Osteoblast (primary cell): ENCODE measurements around the gene ELMO1. TPM values are rescaled to one million over a fixed set of nuclear protein-coding genes. Genes with fewer than 3 reads are reported as not detected.

Experiments used
- DNase-seq: peaks from one replicate; pipeline ENCODE4 v3.0.0; 2011; ENCODE audit warnings: low spot score, mixed read lengths; ENCODE audit not compliant: insufficient read length; ENCODE audit errors: missing footprints
- H2AFZ ChIP-seq: 2 replicates; pipeline ENCODE4 v1.6.0; 2011; ENCODE audit warnings: mild to moderate bottlenecking, low read length
- H3K27ac ChIP-seq: 2 replicates; pipeline ENCODE4 v1.5.1; 2011; ENCODE audit warnings: mild to moderate bottlenecking, low read depth, low read length, moderate library complexity
- H3K27me3 ChIP-seq: 2 replicates; pipeline ENCODE4 v1.6.0; 2012; ENCODE audit warnings: mild to moderate bottlenecking, control low read depth, inconsistent platforms, low read length, moderate library complexity; ENCODE audit not compliant: insufficient read depth
- H3K36me3 ChIP-seq: 2 replicates; pipeline ENCODE4 v1.5.1; 2011; ENCODE audit warnings: mild to moderate bottlenecking, low read length, control low read depth, moderate library complexity; ENCODE audit not compliant: insufficient read depth
- H3K4me1 ChIP-seq: 2 replicates; pipeline ENCODE4 v1.5.1; 2011; ENCODE audit warnings: mild to moderate bottlenecking, low read length, control low read depth, moderate library complexity; ENCODE audit not compliant: insufficient read depth
- H3K4me2 ChIP-seq: 2 replicates; pipeline ENCODE4 v1.6.0; 2011; ENCODE audit warnings: mild to moderate bottlenecking, low read length; ENCODE audit not compliant: insufficient read depth
- H3K4me3 ChIP-seq: fragments of 200-600 bp; sonication (generic); 3 replicates; pipeline ENCODE4 v1.5.1; 2012; ENCODE audit warnings: mild to moderate bottlenecking, low read length, inconsistent platforms; ENCODE audit not compliant: insufficient read depth
- H3K79me2 ChIP-seq: 2 replicates; pipeline ENCODE4 v1.6.0; 2012; ENCODE audit warnings: mild to moderate bottlenecking, low read length, control low read depth, inconsistent platforms; ENCODE audit not compliant: insufficient read depth
- H3K9me3 ChIP-seq: 2 replicates; pipeline ENCODE4 v1.5.1; 2011; ENCODE audit warnings: low read depth, low read length, control low read depth
- H4K20me1 ChIP-seq: 2 replicates; pipeline ENCODE4 v1.6.0; 2012; ENCODE audit warnings: mild to moderate bottlenecking, low read length, control low read depth; ENCODE audit not compliant: insufficient read depth
- total RNA-seq: library from RNA; depleted of rRNA; stranded (reverse); fragments of >200 nt; gene quantifications from 2 replicates; pipeline ENCODE4 v1.2.3, GENCODE V29; 2012
- TF ChIP-seq, protein P1 (sequence below): IDR thresholded peaks from 2 replicates; pipeline ENCODE4 v1.5.1; 2011; ENCODE audit warnings: mild to moderate bottlenecking, low read depth, low read length, moderate library complexity; ENCODE audit errors: extremely low read depth

Gene ELMO1
- total RNA-seq, 1 donor: 2.2 TPM

DNA sequence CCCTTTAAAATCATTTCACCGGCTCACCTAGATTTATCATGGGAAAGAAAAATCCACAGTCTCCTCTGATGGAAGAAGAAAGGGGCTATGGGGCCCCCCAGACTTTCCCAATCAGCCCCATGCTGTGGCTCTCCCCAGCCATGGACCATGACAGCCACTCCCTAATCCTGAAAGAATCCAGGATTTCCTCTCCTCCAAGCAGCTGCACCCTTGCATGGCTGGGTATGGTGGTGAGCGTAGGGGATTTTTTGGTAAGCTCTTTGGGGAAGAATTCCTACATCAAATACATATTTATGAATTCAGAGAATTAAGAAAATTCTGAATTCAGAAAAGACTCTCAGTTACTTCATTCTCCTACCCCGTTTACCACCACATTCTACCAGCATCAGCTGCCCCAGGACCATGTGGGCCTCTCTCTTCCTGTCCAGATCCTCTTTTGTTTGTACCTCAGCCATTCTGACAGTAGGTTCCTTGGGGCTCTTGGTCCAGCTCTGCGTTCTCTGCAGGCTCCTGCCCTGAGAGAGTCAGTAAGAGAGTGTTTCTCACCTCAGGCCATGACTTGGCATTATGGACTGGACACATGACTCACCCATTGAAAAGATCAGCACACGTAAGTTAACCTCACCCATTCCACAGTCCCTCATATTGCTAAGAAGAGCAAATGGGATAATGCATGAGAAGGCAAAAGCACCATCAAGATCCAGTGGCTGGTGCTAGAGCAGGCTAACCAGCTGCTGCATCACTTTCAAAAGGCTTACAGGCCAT lies 337.8 kb downstream of the ELMO1 start:
- Histone ChIP-seq H4K20me1 (no peaks in the 10 kb centered on the region), H3K4me1 (no peaks in the 10 kb centered on the region), H3K27me3 (no peaks in the 10 kb centered on the region), H3K27ac (no peak overlapping the region), H3K4me2 (no peak overlapping the region), H3K9me3 (no peaks in the 10 kb centered on the region), H3K79me2 (no peaks in the 10 kb centered on the region), H2AFZ (no peak overlapping the region), H3K4me3 (no peak overlapping the region), H3K36me3 (no peaks in the 10 kb centered on the region)
- TF ChIP-seq, protein P1, sequence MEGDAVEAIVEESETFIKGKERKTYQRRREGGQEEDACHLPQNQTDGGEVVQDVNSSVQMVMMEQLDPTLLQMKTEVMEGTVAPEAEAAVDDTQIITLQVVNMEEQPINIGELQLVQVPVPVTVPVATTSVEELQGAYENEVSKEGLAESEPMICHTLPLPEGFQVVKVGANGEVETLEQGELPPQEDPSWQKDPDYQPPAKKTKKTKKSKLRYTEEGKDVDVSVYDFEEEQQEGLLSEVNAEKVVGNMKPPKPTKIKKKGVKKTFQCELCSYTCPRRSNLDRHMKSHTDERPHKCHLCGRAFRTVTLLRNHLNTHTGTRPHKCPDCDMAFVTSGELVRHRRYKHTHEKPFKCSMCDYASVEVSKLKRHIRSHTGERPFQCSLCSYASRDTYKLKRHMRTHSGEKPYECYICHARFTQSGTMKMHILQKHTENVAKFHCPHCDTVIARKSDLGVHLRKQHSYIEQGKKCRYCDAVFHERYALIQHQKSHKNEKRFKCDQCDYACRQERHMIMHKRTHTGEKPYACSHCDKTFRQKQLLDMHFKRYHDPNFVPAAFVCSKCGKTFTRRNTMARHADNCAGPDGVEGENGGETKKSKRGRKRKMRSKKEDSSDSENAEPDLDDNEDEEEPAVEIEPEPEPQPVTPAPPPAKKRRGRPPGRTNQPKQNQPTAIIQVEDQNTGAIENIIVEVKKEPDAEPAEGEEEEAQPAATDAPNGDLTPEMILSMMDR: no peak
- DNase-seq: no peak

DNA sequence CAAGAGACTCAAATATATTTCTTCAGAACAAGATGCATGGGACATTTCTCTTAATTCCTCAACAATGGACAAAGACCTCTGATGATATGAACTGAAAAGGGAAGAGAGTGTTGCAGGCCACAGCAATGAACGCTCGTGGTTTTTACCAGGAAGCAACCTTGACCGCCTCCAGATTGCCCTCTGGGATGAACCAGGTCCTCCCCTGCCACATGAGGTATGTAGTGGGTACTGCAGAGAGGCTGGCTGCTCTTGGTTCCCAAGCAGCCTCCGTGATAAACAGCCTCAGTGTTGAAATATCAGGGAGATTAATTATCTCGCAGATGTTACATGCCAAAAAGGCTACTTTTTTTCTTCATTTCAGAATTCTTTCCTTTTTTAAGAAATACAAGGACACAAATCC lies 338.8 kb downstream of the ELMO1 start:
- no peaks in the 10 kb centered on the region for H3K79me2 ChIP-seq
- no peaks in the 10 kb centered on the region for H3K9me3 ChIP-seq
- no peaks in the 10 kb centered on the region for H4K20me1 ChIP-seq
- no peak overlapping the region for H3K27ac ChIP-seq
- no peaks in the 10 kb centered on the region for H3K36me3 ChIP-seq
- H3K27me3 ChIP-seq: no peaks in the 10 kb centered on the region
- H3K4me1 ChIP-seq: no peaks in the 10 kb centered on the region
- H3K4me3 ChIP-seq: no peak overlapping the region
- H2AFZ ChIP-seq: no peak overlapping the region
- no peak for DNase-seq
- TF ChIP-seq, protein P1: no peak
- H3K4me2 ChIP-seq: no peak overlapping the region

DNA sequence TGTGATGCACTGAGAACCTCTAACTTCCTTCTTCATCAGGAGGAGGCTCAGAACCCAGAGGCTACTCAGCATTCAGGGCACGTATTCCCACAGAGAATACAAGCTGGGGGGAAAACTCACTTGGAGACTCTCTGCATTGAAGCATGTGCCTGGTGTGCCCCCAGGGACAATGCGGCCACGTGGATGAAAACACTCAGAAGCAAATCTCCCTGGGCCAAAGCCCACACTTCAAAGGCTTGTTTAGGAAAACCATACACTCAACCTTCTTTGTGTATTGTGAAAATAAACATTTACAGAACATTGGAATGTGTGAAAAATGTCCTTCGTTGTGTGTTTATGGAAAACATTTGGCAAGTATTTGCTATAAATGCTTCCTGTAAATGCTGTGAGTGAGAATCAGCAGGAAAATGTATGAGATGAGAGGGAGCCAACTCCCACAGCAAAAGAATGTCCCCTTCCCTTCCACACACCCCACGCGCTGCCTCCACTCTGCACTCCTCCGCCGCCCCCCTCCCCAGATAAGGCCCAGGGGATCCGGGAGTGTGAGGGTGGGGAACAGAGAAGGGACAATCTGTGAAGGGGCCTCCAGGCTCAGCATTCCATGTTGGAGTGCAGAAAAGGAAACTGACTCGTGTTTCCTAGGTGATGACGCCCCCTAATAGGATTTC lies 339.5 kb downstream of the ELMO1 start:
- no peak overlapping the region for H3K4me3 ChIP-seq
- no peak overlapping the region for H2AFZ ChIP-seq
- no peaks in the 10 kb centered on the region for H3K27me3 ChIP-seq
- H3K4me1 ChIP-seq: no peaks in the 10 kb centered on the region
- H3K4me2 ChIP-seq: no peak overlapping the region
- H3K27ac ChIP-seq: no peak overlapping the region
- no peaks in the 10 kb centered on the region for H4K20me1 ChIP-seq
- H3K9me3 ChIP-seq: no peaks in the 10 kb centered on the region
- no peaks in the 10 kb centered on the region for H3K79me2 ChIP-seq
- no peaks in the 10 kb centered on the region for H3K36me3 ChIP-seq
- TF ChIP-seq, protein P1: no peak
- DNase-seq: no peak

DNA sequence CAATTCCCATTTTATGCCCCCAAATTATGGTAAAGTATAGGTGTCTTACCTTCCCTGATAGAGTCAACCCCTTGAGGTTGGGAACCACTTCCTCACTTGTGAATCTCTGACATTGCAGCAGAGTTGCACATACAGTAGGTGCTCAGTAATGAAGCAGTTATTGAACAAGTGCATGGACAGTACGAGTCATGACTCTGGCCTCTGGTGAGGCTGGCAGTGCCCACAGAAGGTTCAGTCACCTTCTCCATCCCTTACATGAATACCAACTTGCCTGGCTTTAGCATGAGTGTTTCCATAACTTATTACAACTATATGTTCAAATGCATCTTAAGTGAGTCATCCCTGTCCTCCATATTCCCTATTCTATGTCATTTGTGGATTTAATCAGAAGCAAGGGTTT lies 340.0 kb downstream of the ELMO1 start:
- Histone ChIP-seq H3K79me2 (no peaks in the 10 kb centered on the region), H3K36me3 (no peaks in the 10 kb centered on the region), H3K9me3 (no peaks in the 10 kb centered on the region), H2AFZ (no peak overlapping the region), H4K20me1 (no peaks in the 10 kb centered on the region), H3K27me3 (no peaks in the 10 kb centered on the region), H3K4me1 (no peaks in the 10 kb centered on the region), H3K4me2 (no peak overlapping the region), H3K4me3 (no peak overlapping the region), H3K27ac (no peak overlapping the region)
- TF ChIP-seq, protein P1: no peak
- DNase-seq: no peak
